A673 (cell line): Measurements from ENCODE around the gene PRKCB. TPM values are rescaled to one million over a fixed set of nuclear protein-coding genes. Genes with fewer than 3 reads are reported as not detected.

Experiments
- BruUV-seq: library from RNA; stranded (reverse); fragments of 400-500 nt; replicated peaks from 2 replicates; lab custom pipeline; 2021; lab: Mats Ljungman, UMichigan
- CTCF ChIA-PET: fragments of 300-600 bp; sonication (Branson Sonifier 250); formaldehyde crosslinking; loops from one replicate; lab custom pipeline; 2022; ENCODE audit warnings: antibody characterized with exemption; lab: Charles Lee
- POLR2A ChIA-PET: fragments of 300-600 bp; sonication (Branson Sonifier 250); formaldehyde crosslinking; loops from one replicate; lab custom pipeline; 2022; ENCODE audit warnings: antibody characterized with exemption; ENCODE audit not compliant: low non-redundant PET; lab: Charles Lee
- DNase-seq: peaks from one replicate; pipeline ENCODE4 v3.0.0-alpha.2; 2015; ENCODE audit warnings: low spot score
- H3K27ac ChIP-seq: fragments of 200-600 bp; sonication (generic); 2 replicates; pipeline ENCODE4 v1.5.1; 2016; ENCODE audit warnings: mixed run types, low read depth, mild to moderate bottlenecking, mixed read lengths, antibody characterized with exemption, low read length; ENCODE audit not compliant: poor library complexity, severe bottlenecking
- H3K27me3 ChIP-seq: fragments of 200-600 bp; sonication (generic); replicated peaks from 2 replicates; pipeline ENCODE4 v1.6.1; 2017; ENCODE audit warnings: mixed run types, low read depth, mild to moderate bottlenecking, mixed read lengths, antibody characterized with exemption, low read length; ENCODE audit not compliant: insufficient read depth, poor library complexity
- H3K36me3 ChIP-seq: fragments of 200-600 bp; sonication (generic); 2 replicates; pipeline ENCODE4 v1.6.1; 2016; ENCODE audit warnings: mixed run types, mild to moderate bottlenecking, mixed read lengths, antibody characterized with exemption, low read length; ENCODE audit not compliant: insufficient read depth, poor library complexity, severe bottlenecking
- H3K4me1 ChIP-seq: fragments of 200-600 bp; sonication (generic); 2 replicates; pipeline ENCODE4 v1.6.1; 2017; ENCODE audit warnings: mixed run types, mild to moderate bottlenecking, mixed read lengths, antibody characterized with exemption, low read length; ENCODE audit not compliant: insufficient read depth, poor library complexity, severe bottlenecking
- H3K4me3 ChIP-seq: fragments of 200-600 bp; sonication (generic); 2 replicates; pipeline ENCODE4 v1.5.1; 2016; ENCODE audit warnings: low read depth, mixed run types, mild to moderate bottlenecking, mixed read lengths, low read length; ENCODE audit not compliant: poor library complexity, severe bottlenecking
- H3K9me3 ChIP-seq: fragments of 200-600 bp; sonication (generic); 2 replicates; pipeline ENCODE4 v1.6.1; 2016; ENCODE audit warnings: mixed run types, low read depth, mild to moderate bottlenecking, mixed read lengths, antibody characterized with exemption, low read length; ENCODE audit not compliant: poor library complexity, severe bottlenecking
- CTCF ChIP-seq: fragments of 300-800, 200-600 bp; sonication (generic); conservative IDR thresholded peaks from 2 replicates; pipeline ENCODE4 v1.5.1; 2017; ENCODE audit warnings: low read depth, mild to moderate bottlenecking, antibody characterized with exemption, low read length, moderate library complexity, mixed read lengths
- EZH2 ChIP-seq: fragments of 200-600 bp; sonication (generic); IDR thresholded peaks from 2 replicates; pipeline ENCODE4 v1.6.1; 2017; ENCODE audit warnings: borderline replicate concordance, low read depth, mild to moderate bottlenecking, mixed read lengths, antibody characterized with exemption, low read length; ENCODE audit not compliant: poor library complexity, severe bottlenecking
- intact Hi-C: fragments of 100-400 bp; cut with micrococcal nuclease; formaldehyde crosslinking; loops from one replicate; pipeline ENCODE4 v1.10.0; 2022; ENCODE audit not compliant: unreplicated experiment
- total RNA-seq: library from RNA; stranded (reverse); gene quantifications from 2 replicates; pipeline ENCODE4 v1.2.3, GENCODE V29; 2021

Gene PRKCB
- total RNA-seq, 1 experiment from 2014 or later, result 171 TPM

- Histone ChIP-seq H3K9me3 (no peaks in the 10 kb centered on the region), H3K4me3 (no peak overlapping the region), H3K27ac (no peak overlapping the region), H3K27me3 (no peaks in the 10 kb centered on the region), H3K36me3 (peaks cover 33% of the 10 kb centered on the region), H3K4me1 (no peaks in the 10 kb centered on the region)
- no peak for TF ChIP-seq CTCF
- no peak for TF ChIP-seq EZH2
- no TSS peak for BruUV-seq
- ChIA-PET POLR2A (no interaction called here), CTCF (no interaction called here)
- intact Hi-C loops, result no loop called here
- no peak for DNase-seq
These were observed 342.7 kb downstream of the PRKCB start for GRCh38 chr16:24178496-24178895.

- TF ChIP-seq CTCF, result no peak
- TF ChIP-seq EZH2, result no peak
- intact Hi-C loops, result no loop called here
- no peaks in the 10 kb centered on the region for H3K27me3 ChIP-seq
- no peak for DNase-seq
- no peaks in the 10 kb centered on the region for H3K4me1 ChIP-seq
- ChIA-PET CTCF (no interaction called here), POLR2A (interaction anchor here (0.6 kb wide), 1 partner anchor 832 kb away, joined by 3 read pairs; no protein-coding TSS in a partner anchor)
- H3K36me3 ChIP-seq, result peaks cover 36% of the 10 kb centered on the region
- H3K27ac ChIP-seq, result no peak overlapping the region
- no TSS peak for BruUV-seq
- no peak overlapping the region for H3K4me3 ChIP-seq
- H3K9me3 ChIP-seq, result no peaks in the 10 kb centered on the region
These were observed 344.7 kb downstream of the PRKCB start for GRCh38 chr16:24180451-24180850.

DNA sequence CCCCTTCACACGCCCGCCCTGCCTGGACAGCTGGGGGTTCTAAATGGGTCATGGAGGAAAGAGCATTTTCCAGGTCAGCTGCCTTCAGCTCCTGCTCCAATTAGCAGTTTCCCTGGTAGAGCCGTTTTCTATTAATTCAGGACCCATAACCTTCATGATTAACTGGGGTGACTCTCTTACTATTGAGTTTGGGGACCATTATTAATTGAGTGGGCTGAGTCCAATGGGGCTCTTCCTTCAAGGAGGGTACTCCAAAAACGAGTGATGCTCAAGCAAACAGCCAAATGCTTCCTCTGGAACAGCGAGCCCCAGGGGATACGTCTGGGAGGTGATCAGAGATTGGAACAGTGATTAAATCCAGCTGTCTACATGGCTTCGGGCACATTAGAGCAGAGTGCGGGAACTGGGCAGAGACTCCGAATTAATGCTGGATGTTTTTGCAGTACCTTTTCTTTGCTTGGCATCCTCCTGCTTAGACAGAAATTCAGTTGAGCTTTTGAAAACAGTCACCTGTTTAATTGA, 352.3 kb downstream of the PRKCB start:
- TF ChIP-seq EZH2 (no peak), CTCF (no peak)
- POLR2A ChIA-PET, result interaction anchor here (0.7 kb wide), 1 partner anchor 454 kb away, joined by 5 read pairs; no protein-coding TSS in a partner anchor
- CTCF ChIA-PET, result no interaction called here
- intact Hi-C loops, result no loop called here
- Histone ChIP-seq H3K27ac (no peak overlapping the region), H3K4me3 (no peak overlapping the region), H3K36me3 (peaks cover 49% of the 10 kb centered on the region), H3K4me1 (no peaks in the 10 kb centered on the region), H3K27me3 (no peaks in the 10 kb centered on the region), H3K9me3 (no peaks in the 10 kb centered on the region)
- no TSS peak for BruUV-seq
- DNase-seq, result peak; percentile 56
